ENCODE data around the gene DYNC1H1.
"Not testable (repeated sequence)": the region's sequence is repeated elsewhere in the genome, so short reads cannot be mapped to it uniquely, and the experiment has no call there.

The DYNC1H1 gene

GRCh38 chr14:101963656-101964296 is 597 bp upstream of the DYNC1H1 start:
- DNase-seq (ENCODE audit: low read depth in 2 of 2): no peak

- DNase-seq (ENCODE audit: low read depth in 2 of 2): peak in 1 of 2 donors; percentile 33
Measured at GRCh38 chr14:101965181-101965544, 790 bp downstream of the DYNC1H1 start.

GRCh38 chr14:101965770-101966722 is 1.7 kb downstream of the DYNC1H1 start:
- DNase-seq (ENCODE audit: low read depth in 2 of 2): no peak

- DNase-seq (ENCODE audit: low read depth in 2 of 2): no peak
Measured at GRCh38 chr14:101966742-101967141, 2.4 kb downstream of the DYNC1H1 start.

GRCh38 chr14:101968186-101968585 is 3.8 kb downstream of the DYNC1H1 start:
- DNase-seq (ENCODE audit: low read depth in 2 of 2): no peak

- DNase-seq (ENCODE audit: low read depth in 2 of 2): no peak
Measured at GRCh38 chr14:101969481-101969880, 5.1 kb downstream of the DYNC1H1 start.

GRCh38 chr14:101970830-101971400 is 6.5 kb downstream of the DYNC1H1 start:
- no peak for DNase-seq (ENCODE audit: low read depth in 2 of 2)

GRCh38 chr14:101971458-101971857 is 7.1 kb downstream of the DYNC1H1 start:
- DNase-seq (ENCODE audit: low read depth in 2 of 2): not testable (repeated sequence)

GRCh38 chr14:101972126-101972866 is 7.9 kb downstream of the DYNC1H1 start:
- DNase-seq (ENCODE audit: low read depth in 2 of 2): no peak

GRCh38 chr14:101973356-101973755 is 9.0 kb downstream of the DYNC1H1 start:
- no peak for DNase-seq (ENCODE audit: low read depth in 2 of 2)

GRCh38 chr14:101975231-101975630 is 10.9 kb downstream of the DYNC1H1 start:
- no peak for DNase-seq (ENCODE audit: low read depth in 2 of 2)

GRCh38 chr14:101977311-101978071 is 13.1 kb downstream of the DYNC1H1 start:
- no peak for DNase-seq (ENCODE audit: low read depth in 2 of 2)

GRCh38 chr14:101979666-101980065 is 15.3 kb downstream of the DYNC1H1 start:
- DNase-seq (ENCODE audit: low read depth in 2 of 2): no peak

GRCh38 chr14:101980251-101980650 is 15.9 kb downstream of the DYNC1H1 start:
- no peak for DNase-seq (ENCODE audit: low read depth in 2 of 2)

GRCh38 chr14:101980700-101981099 is 16.3 kb downstream of the DYNC1H1 start:
- no peak for DNase-seq (ENCODE audit: low read depth in 2 of 2)

GRCh38 chr14:101982621-101983020 is 18.2 kb downstream of the DYNC1H1 start:
- no peak for DNase-seq (ENCODE audit: low read depth in 2 of 2)

GRCh38 chr14:101984831-101985230 is 20.5 kb downstream of the DYNC1H1 start:
- not testable (repeated sequence) for DNase-seq (ENCODE audit: low read depth in 2 of 2)

GRCh38 chr14:101985957-101986356 is 21.6 kb downstream of the DYNC1H1 start:
- DNase-seq (ENCODE audit: low read depth in 2 of 2): no peak

GRCh38 chr14:101986953-101987352 is 22.6 kb downstream of the DYNC1H1 start:
- no peak for DNase-seq (ENCODE audit: low read depth in 2 of 2)

- DNase-seq (ENCODE audit: low read depth in 2 of 2): no peak
Measured at GRCh38 chr14:101988377-101988776, 24.0 kb downstream of the DYNC1H1 start.

- DNase-seq (ENCODE audit: low read depth in 2 of 2): no peak
Measured at GRCh38 chr14:101991352-101991751, 27.0 kb downstream of the DYNC1H1 start.
